Adrenal gland (tissue), 5 donors: ENCODE measurements around the gene TENT5A.

Experiments used
- POLR2A ChIP-seq, 2 donors: fragments of 450-650 bp; IDR thresholded peaks; one replicate each; pipeline ENCODE4 v1.6.1; 2017; ENCODE audit warnings: antibody characterized with exemption in 2 of 2, mild to moderate bottlenecking in 2 of 2, moderate library complexity in 1 of 2
- TF ChIP-seq, protein P1 (sequence below), 6 experiments: fragments of 450-650 bp in 4 of 6; fragments of 200-600 bp in 2 of 6; sonication (generic) in 1 of 6; IDR thresholded peaks; 1 replicate in 5 of 6; 2 replicates in 1 of 6; pipeline versions ENCODE4 v1.5.1 to v1.8.0; 2016 to 2021; ENCODE audit warnings: antibody characterized with exemption in 6 of 6, mild to moderate bottlenecking in 2 of 6, moderate library complexity in 1 of 6
- donor health status: DM: no; HTN: no; CAD: no.

DNA sequence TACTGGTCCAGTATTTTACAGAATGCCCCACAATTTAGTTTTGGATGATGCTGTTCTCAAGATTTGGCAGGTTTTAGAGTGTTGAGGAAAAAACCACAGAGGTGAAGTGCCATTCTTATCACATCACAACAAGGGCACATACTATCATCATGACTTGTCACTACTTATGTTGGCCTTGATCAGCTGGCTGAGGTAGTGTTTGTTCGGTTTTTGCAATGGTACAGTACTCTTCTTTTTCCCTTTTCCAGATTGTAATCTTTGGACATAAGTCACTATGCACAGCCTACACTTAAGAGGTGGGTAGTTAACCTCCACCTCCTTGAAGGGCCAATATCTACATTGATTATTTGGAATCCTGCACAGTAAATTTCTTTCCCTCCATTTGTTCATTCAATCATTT lies 8.8 kb downstream of the TENT5A start:
- TF ChIP-seq, protein P1, sequence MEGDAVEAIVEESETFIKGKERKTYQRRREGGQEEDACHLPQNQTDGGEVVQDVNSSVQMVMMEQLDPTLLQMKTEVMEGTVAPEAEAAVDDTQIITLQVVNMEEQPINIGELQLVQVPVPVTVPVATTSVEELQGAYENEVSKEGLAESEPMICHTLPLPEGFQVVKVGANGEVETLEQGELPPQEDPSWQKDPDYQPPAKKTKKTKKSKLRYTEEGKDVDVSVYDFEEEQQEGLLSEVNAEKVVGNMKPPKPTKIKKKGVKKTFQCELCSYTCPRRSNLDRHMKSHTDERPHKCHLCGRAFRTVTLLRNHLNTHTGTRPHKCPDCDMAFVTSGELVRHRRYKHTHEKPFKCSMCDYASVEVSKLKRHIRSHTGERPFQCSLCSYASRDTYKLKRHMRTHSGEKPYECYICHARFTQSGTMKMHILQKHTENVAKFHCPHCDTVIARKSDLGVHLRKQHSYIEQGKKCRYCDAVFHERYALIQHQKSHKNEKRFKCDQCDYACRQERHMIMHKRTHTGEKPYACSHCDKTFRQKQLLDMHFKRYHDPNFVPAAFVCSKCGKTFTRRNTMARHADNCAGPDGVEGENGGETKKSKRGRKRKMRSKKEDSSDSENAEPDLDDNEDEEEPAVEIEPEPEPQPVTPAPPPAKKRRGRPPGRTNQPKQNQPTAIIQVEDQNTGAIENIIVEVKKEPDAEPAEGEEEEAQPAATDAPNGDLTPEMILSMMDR (IDR thresholded peaks at IDR 0.05), result no peak
- no peak for TF ChIP-seq POLR2A (IDR thresholded peaks at IDR 0.05)
